ENCODE data around the gene CNTN1.

GRCh38 chr12:40663781-40664180 lies 28.5 kb upstream of the CNTN1 start:
- TF ChIP-seq CTCF (IDR thresholded peaks at IDR 0.05) (no peak), NRF1 (IDR thresholded peaks at IDR 0.05; ENCODE audit: low read depth, low read length) (no peak), RXRA (IDR thresholded peaks at IDR 0.05; ENCODE audit: borderline replicate concordance, low read depth) (no peak), EP300 (IDR thresholded peaks at IDR 0.05; ENCODE audit: borderline replicate concordance in 1 of 2, low read depth in 1 of 2, low read length in 1 of 2) (no peak), USF1 (IDR thresholded peaks at IDR 0.05; ENCODE audit: borderline replicate concordance, low read depth) (no peak), JUND (IDR thresholded peaks at IDR 0.05) (no peak), MXI1 (IDR thresholded peaks at IDR 0.05; ENCODE audit: low read depth, low read length) (no peak), TAF1 (IDR thresholded peaks at IDR 0.05; ENCODE audit: borderline replicate concordance, low read depth, low read length) (no peak), REST (IDR thresholded peaks at IDR 0.05; ENCODE audit: low read depth, low read length) (no peak), MAX (IDR thresholded peaks at IDR 0.05; ENCODE audit: low read depth) (no peak), EZH2phosphoT487 (IDR thresholded peaks at IDR 0.05; ENCODE audit: borderline replicate concordance, low read depth) (no peak), POLR2AphosphoS5 (IDR thresholded peaks at IDR 0.05; ENCODE audit: low read depth, low read length) (no peak), RAD21 (IDR thresholded peaks at IDR 0.05; ENCODE audit: low read length) (no peak), NFIC (IDR thresholded peaks at IDR 0.05; ENCODE audit: borderline replicate concordance) (no peak)
